Duodenal mucosa (tissue), 2 donors: Measurements from ENCODE around the gene ME3.

Experiments
- H3K27ac ChIP-seq: one replicate; pipeline ENCODE4 v1.7.0; 2013; ENCODE audit warnings: low read depth, low read length
- H3K27me3 ChIP-seq, 2 donors: one replicate each; pipeline ENCODE4 v1.7.0; 2013; ENCODE audit warnings: low read length in 2 of 2, control low read depth in 1 of 2; ENCODE audit not compliant: insufficient read depth in 2 of 2, control insufficient read depth in 1 of 2
- H3K36me3 ChIP-seq, 2 donors: one replicate each; pipeline ENCODE4 v1.7.0; 2013; ENCODE audit warnings: low read length in 2 of 2, control low read depth in 1 of 2; ENCODE audit not compliant: insufficient read depth in 2 of 2, control insufficient read depth in 1 of 2
- H3K4me1 ChIP-seq, 2 donors: one replicate each; pipeline ENCODE4 v1.7.0; 2013; ENCODE audit warnings: low read length in 2 of 2, control low read depth in 1 of 2; ENCODE audit not compliant: insufficient read depth in 2 of 2, control insufficient read depth in 1 of 2
- H3K4me3 ChIP-seq, 2 donors: one replicate each; pipeline ENCODE4 v1.7.0; 2013; ENCODE audit warnings: low read length in 2 of 2, low read depth in 1 of 2
- H3K9ac ChIP-seq, 2 donors: one replicate each; pipeline ENCODE4 v1.7.0; 2013; ENCODE audit warnings: low read length in 2 of 2, low read depth in 1 of 2
- H3K9me3 ChIP-seq, 2 donors: one replicate each; pipeline ENCODE4 v1.7.0; 2013; ENCODE audit warnings: low read length in 2 of 2, control low read depth in 1 of 2; ENCODE audit not compliant: control insufficient read depth in 1 of 2

Gene ME3

GRCh38 chr11:86446924-86447285 lies 225.5 kb downstream of the ME3 start:
- Histone ChIP-seq H3K4me1 (no peaks in the 10 kb centered on the region), H3K36me3 (peaks cover 0 to 8% of the 10 kb centered on the region in 2 donors), H3K27me3 (no peaks in the 10 kb centered on the region)

GRCh38 chr11:86446163-86446923 lies 226.1 kb downstream of the ME3 start:
- Histone ChIP-seq H3K9ac (no peak overlapping the region), H3K4me3 (no peak overlapping the region), H3K27ac (no peak overlapping the region), H3K9me3 (no peaks in the 10 kb centered on the region), H3K27me3 (no peaks in the 10 kb centered on the region), H3K36me3 (peaks cover 0 to 8% of the 10 kb centered on the region in 2 donors), H3K4me1 (no peaks in the 10 kb centered on the region)

More at GRCh38 chr11:86446924-86447285, 225.5 kb downstream of the ME3 start:
- H3K27ac ChIP-seq, result no peak overlapping the region
- no peak overlapping the region for H3K4me3 ChIP-seq
- H3K9me3 ChIP-seq, result no peaks in the 10 kb centered on the region
- no peak overlapping the region for H3K9ac ChIP-seq

GRCh38 chr11:86444981-86445380 lies 227.4 kb downstream of the ME3 start:
- H3K36me3 ChIP-seq, result peaks cover 0 to 8% of the 10 kb centered on the region in 2 donors
- no peak overlapping the region for H3K4me3 ChIP-seq
- no peaks in the 10 kb centered on the region for H3K9me3 ChIP-seq
- H3K27me3 ChIP-seq, result no peaks in the 10 kb centered on the region
- H3K4me1 ChIP-seq, result no peaks in the 10 kb centered on the region
- no peak overlapping the region for H3K27ac ChIP-seq
- H3K9ac ChIP-seq, result no peak overlapping the region

DNA sequence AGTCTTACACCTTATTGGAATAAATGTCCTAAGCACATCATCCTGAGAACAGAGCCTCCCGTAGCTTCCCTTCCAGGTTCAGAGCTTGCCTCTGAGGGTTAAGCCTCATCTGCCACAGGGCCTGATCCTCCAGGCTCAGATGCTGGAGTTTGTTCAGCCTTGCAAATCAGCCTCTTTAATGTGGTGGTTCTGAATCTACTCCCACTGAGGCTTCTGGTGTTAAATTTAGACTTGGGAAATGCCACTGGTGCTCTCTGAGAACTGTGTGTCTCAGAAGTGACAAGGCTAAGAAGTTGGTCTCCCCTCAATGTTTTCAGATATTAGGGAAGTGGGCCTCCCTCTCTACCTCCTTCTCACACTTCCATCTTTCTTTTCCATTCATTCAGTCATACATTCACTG lies 229.0 kb downstream of the ME3 start:
- H3K27ac ChIP-seq, result no peak overlapping the region
- H3K36me3 ChIP-seq, result peaks cover 0 to 8% of the 10 kb centered on the region in 2 donors

DNA sequence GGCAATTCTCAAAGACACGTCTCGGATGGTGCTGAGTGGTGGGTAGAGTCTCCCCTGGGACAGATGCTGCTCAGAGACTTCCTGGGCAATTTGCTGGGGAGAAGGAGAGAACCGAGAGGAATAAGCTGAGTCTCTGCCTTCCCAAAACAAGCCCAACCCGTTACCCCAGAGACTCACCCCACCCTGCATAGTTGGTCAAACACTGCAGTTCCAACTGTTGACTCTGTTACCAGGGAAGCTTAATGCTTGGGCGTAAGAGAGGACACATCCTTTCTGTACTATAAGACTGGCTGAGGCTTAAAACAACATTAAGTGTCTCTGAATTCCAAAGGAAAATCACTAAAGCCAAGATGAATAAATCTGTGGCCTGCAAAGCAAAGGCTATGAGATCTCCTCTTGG lies 229.6 kb downstream of the ME3 start:
- H3K27me3 ChIP-seq, result no peaks in the 10 kb centered on the region
- no peak overlapping the region for H3K9ac ChIP-seq
- no peak overlapping the region for H3K4me3 ChIP-seq
- peaks cover 0 to 8% of the 10 kb centered on the region in 2 donors for H3K36me3 ChIP-seq
- no peaks in the 10 kb centered on the region for H3K4me1 ChIP-seq
- no peaks in the 10 kb centered on the region for H3K9me3 ChIP-seq
- no peak overlapping the region for H3K27ac ChIP-seq

More for the DNA sequence above, 229.0 kb downstream of the ME3 start:
- Histone ChIP-seq H3K9me3 (no peaks in the 10 kb centered on the region), H3K9ac (no peak overlapping the region), H3K4me3 (no peak overlapping the region), H3K4me1 (no peaks in the 10 kb centered on the region), H3K27me3 (no peaks in the 10 kb centered on the region)

DNA sequence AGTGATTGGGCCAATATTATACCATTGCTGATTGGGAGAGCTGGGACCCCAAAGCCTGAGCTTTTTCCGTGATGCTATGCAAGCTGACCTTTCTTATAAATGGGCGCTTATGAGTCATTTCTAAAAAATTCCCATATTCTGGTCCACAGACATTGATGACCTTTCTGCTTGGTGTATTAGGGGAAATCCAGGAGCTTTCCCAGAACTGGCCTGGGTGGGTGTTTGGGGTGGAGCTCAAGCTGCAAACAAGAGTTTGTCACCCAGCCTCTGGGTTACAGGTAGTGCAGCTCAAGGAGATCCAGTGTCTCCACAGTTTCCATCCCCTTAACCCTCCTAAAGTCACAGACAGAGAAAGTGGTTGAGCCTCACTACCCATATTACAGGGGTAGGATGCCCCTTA lies 230.0 kb downstream of the ME3 start:
- Histone ChIP-seq H3K36me3 (peaks cover 0 to 8% of the 10 kb centered on the region in 2 donors), H3K27me3 (no peaks in the 10 kb centered on the region), H3K9ac (no peak overlapping the region), H3K4me3 (no peak overlapping the region), H3K27ac (no peak overlapping the region), H3K9me3 (no peaks in the 10 kb centered on the region), H3K4me1 (no peaks in the 10 kb centered on the region)

DNA sequence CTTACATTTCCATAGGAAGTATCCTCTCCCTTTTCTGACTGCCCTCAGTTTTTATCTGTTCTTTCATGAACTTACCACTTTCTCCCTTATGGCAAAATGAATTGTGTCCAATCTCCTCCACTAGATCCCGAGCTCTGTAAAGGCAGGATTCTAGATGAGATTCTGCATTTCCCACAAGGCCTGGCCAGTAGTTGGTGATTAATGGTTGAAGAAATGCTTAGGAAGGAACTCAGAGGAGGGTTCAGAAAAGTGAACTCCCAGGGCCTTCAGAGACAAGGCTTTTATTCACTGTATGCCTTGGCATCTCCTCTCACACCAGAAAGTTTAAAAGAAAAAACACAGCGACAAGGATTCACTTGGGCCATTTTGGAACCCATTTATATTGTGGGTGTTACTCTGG lies 231.6 kb downstream of the ME3 start:
- Histone ChIP-seq H3K4me1 (no peaks in the 10 kb centered on the region), H3K4me3 (no peak overlapping the region), H3K9ac (no peak overlapping the region), H3K9me3 (no peaks in the 10 kb centered on the region), H3K27me3 (no peaks in the 10 kb centered on the region), H3K36me3 (peaks cover 0 to 2% of the 10 kb centered on the region in 2 donors), H3K27ac (no peak overlapping the region)

DNA sequence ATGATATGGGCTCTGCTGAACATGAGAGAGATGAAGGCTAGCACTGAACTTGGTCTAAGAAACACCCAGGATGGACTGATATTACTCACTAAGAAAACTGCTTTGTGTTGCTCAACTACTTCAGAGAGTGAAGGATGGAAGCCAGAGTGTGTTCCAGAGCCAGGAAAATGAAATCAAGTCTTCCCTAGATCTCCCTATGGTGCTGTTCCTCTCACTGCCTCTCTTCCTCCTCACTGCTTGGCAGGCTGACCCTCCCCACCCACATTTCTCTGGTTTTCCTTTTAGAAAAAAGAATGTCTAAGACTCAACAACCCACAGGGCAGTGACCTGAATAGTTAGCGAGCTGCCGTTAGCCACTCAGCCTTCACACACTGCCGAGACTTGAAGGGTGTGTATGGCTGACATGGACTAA lies 232.1 kb downstream of the ME3 start:
- Histone ChIP-seq H3K9me3 (no peaks in the 10 kb centered on the region), H3K27me3 (no peaks in the 10 kb centered on the region), H3K9ac (no peak overlapping the region), H3K4me3 (no peak overlapping the region), H3K36me3 (no peaks in the 10 kb centered on the region), H3K4me1 (no peaks in the 10 kb centered on the region), H3K27ac (no peak overlapping the region)

- H3K27ac ChIP-seq, result no peak overlapping the region
- H3K9me3 ChIP-seq, result no peaks in the 10 kb centered on the region
- H3K36me3 ChIP-seq, result no peaks in the 10 kb centered on the region
- H3K9ac ChIP-seq, result no peak overlapping the region
- H3K27me3 ChIP-seq, result no peaks in the 10 kb centered on the region
- no peaks in the 10 kb centered on the region for H3K4me1 ChIP-seq
- no peak overlapping the region for H3K4me3 ChIP-seq
Observed at GRCh38 chr11:86438685-86439084, 233.7 kb downstream of the ME3 start.

DNA sequence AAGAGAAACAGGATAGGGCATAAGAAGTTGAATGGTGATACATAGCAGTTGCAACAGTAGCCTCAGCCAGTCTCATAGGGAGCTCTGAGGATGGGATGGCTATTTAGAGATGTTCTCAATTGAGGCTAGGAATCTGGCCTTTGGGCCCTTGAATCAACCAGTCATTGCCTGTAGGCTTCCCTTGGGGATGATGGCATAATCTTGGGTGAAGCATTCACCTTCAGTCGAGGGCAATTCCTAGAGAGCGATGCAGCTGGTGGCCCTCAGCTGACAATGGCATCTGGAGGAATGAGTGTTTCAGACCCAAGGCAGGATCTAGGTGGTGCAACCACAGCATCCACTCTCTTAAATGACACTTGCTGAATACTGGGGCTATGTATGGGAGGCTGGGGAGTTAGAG lies 236.7 kb downstream of the ME3 start:
- Histone ChIP-seq H3K36me3 (no peaks in the 10 kb centered on the region), H3K27me3 (no peaks in the 10 kb centered on the region), H3K4me3 (no peak overlapping the region), H3K4me1 (no peaks in the 10 kb centered on the region), H3K9me3 (no peaks in the 10 kb centered on the region), H3K27ac (no peak overlapping the region), H3K9ac (no peak overlapping the region)
